Measurements from ENCODE around the gene TNFRSF19. TPM values are rescaled to one million over a fixed set of nuclear protein-coding genes. Genes with fewer than 3 reads are reported as not detected.
A peak's percentile ranks its signal among the peaks of the same experiment; 100 is the strongest.

Gene TNFRSF19
- polyA plus RNA-seq, 1 donor from 2014 or later, result 0.29 TPM

DNA sequence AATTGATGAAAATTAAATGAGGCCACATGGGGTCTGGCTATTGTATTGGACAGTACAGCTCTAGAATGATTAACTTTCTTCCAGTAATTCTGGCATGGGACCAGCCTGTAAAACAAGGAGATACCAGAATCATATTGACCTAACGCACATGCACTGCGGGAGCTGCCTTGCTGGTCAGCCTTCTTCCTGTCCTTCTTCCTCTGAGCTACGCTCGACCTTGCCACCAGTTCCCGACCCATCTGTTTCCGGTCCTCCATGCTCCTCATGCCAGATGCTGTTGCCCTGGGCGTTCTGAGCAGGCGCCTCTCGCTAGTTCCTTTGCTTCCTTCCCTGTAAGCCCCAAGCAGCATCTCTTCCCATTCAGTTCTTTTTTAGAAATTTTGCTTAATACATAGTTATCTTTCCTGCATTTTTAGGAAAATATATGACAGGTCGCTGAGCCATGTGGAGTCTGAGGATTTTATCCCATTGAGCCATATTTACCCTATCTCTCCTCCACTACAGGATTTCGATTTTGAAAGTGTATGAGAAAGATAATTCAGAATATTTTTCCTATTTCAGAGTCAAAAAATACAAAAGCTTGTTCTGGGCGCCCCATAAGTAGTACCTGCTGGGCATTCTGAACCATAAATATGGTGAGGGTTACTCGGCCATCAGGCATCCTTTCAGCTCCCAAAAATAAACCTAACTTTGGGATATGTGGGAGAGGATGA is 38.6 kb downstream of the TNFRSF19 start:
- H3K36me3 Mint-ChIP-seq, result no peaks in the 10 kb centered on the region
- peaks cover 0 to 4% (median 2%) of the 10 kb centered on the region in 3 donors for H3K9me3 Mint-ChIP-seq
- H3K4me1 Mint-ChIP-seq, result peaks cover 7 to 18% (median 17%) of the 10 kb centered on the region in 3 donors
- H3K4me3 Mint-ChIP-seq, result peak overlapping the region; percentile 52 to 88 (median 76)
- H3K27me3 Mint-ChIP-seq, result peaks cover 9% of the 10 kb centered on the region
- no peak overlapping the region for H3K27ac Mint-ChIP-seq

DNA sequence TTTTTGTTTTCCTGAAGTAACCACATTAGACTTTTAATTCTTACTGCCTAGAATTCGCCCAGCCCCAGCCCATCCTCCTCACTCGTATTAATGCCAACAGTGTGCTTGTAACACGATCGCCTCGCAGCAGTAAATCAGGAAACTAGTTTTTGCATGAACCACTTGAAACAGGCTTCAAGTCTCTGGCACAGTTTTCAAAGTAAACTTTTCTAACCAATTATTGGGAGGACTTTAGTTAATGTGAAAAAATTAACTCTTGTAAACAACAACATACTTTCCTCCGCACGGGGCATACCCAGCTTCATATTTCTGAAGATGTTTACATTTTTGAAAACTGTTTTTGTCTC is 39.2 kb downstream of the TNFRSF19 start:
- Mint-ChIP-seq H3K4me1 (peaks cover 7 to 18% (median 17%) of the 10 kb centered on the region in 3 donors), H3K9me3 (peaks cover 0 to 4% (median 2%) of the 10 kb centered on the region in 3 donors), H3K4me3 (peak overlapping the region; percentile 52 to 88 (median 76)), H3K36me3 (no peaks in the 10 kb centered on the region), H3K27me3 (peaks cover 6% of the 10 kb centered on the region), H3K27ac (no peak overlapping the region)

- H3K9me3 Mint-ChIP-seq, result peaks cover 0 to 4% (median 2%) of the 10 kb centered on the region in 3 donors
- no peaks in the 10 kb centered on the region for H3K36me3 Mint-ChIP-seq
- peak overlapping the region in 1 of 3 donors; percentile 25 for H3K27ac Mint-ChIP-seq
- H3K4me3 Mint-ChIP-seq, result peak overlapping the region; percentile 16 to 88 (median 68)
- peaks cover 5% of the 10 kb centered on the region for H3K27me3 Mint-ChIP-seq
- peaks cover 7 to 18% (median 17%) of the 10 kb centered on the region in 3 donors for H3K4me1 Mint-ChIP-seq
These were observed 39.8 kb downstream of the TNFRSF19 start for GRCh38 chr13:23609874-23610576.

GRCh38 chr13:23610966-23611491 is 40.8 kb downstream of the TNFRSF19 start:
- no peaks in the 10 kb centered on the region for H3K36me3 Mint-ChIP-seq
- peaks cover 5% of the 10 kb centered on the region for H3K27me3 Mint-ChIP-seq
- H3K4me3 Mint-ChIP-seq, result no peak overlapping the region
- peaks cover 7 to 18% (median 17%) of the 10 kb centered on the region in 3 donors for H3K4me1 Mint-ChIP-seq
- H3K9me3 Mint-ChIP-seq, result peaks cover 0 to 4% (median 2%) of the 10 kb centered on the region in 3 donors
- peak overlapping the region in 1 of 3 donors; percentile 8 for H3K27ac Mint-ChIP-seq

DNA sequence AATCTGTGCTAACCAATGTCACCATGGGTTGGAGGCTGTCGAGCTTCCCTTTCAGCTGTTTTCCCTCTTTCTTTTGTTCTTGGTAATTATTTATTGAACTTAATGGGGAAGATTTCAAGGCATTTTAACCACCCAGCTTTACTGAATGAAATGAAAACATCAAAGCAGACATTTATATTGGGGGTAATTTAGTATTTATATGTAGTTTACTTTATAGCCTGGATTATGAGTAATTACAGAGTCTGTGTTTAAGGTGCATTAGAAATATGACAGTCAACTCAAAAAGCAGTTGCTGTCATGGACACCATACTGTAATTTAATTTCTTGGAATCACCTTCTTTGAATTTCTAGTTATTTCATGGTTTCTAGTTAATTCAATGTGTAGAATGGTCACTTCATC is 42.0 kb downstream of the TNFRSF19 start:
- Mint-ChIP-seq H3K27me3 (peaks cover 9% of the 10 kb centered on the region), H3K27ac (no peak overlapping the region), H3K4me3 (peak overlapping the region in 1 of 4 donors; percentile 43), H3K36me3 (no peaks in the 10 kb centered on the region), H3K4me1 (peaks cover 7 to 18% (median 17%) of the 10 kb centered on the region in 3 donors), H3K9me3 (peaks cover 0 to 4% (median 2%) of the 10 kb centered on the region in 3 donors)

- Mint-ChIP-seq H3K27me3 (peaks cover 12% of the 10 kb centered on the region), H3K9me3 (peaks cover 0 to 4% (median 2%) of the 10 kb centered on the region in 3 donors), H3K4me1 (peaks cover 7 to 18% (median 17%) of the 10 kb centered on the region in 3 donors), H3K27ac (no peak overlapping the region), H3K36me3 (no peaks in the 10 kb centered on the region), H3K4me3 (no peak overlapping the region)
These were observed 42.5 kb downstream of the TNFRSF19 start for GRCh38 chr13:23612731-23613130.

- Mint-ChIP-seq H3K4me3 (no peak overlapping the region), H3K27me3 (peaks cover 12% of the 10 kb centered on the region), H3K36me3 (no peaks in the 10 kb centered on the region), H3K4me1 (peaks cover 7 to 18% (median 17%) of the 10 kb centered on the region in 3 donors), H3K9me3 (peaks cover 0 to 4% (median 2%) of the 10 kb centered on the region in 3 donors), H3K27ac (no peak overlapping the region)
These were observed 43.4 kb downstream of the TNFRSF19 start for GRCh38 chr13:23613596-23613995.

GRCh38 chr13:23615395-23616081 is 45.3 kb downstream of the TNFRSF19 start:
- Mint-ChIP-seq H3K9me3 (peaks cover 0 to 3% (median 2%) of the 10 kb centered on the region in 3 donors), H3K27me3 (peaks cover 7% of the 10 kb centered on the region), H3K4me3 (no peak overlapping the region), H3K36me3 (no peaks in the 10 kb centered on the region), H3K4me1 (peaks cover 0 to 3% (median 0%) of the 10 kb centered on the region in 3 donors), H3K27ac (no peak overlapping the region)

GRCh38 chr13:23616228-23616627 is 46.0 kb downstream of the TNFRSF19 start:
- peaks cover 7% of the 10 kb centered on the region for H3K27me3 Mint-ChIP-seq
- peaks cover 0 to 3% (median 0%) of the 10 kb centered on the region in 3 donors for H3K9me3 Mint-ChIP-seq
- no peaks in the 10 kb centered on the region for H3K36me3 Mint-ChIP-seq
- no peak overlapping the region for H3K4me3 Mint-ChIP-seq
- H3K4me1 Mint-ChIP-seq, result no peaks in the 10 kb centered on the region
- H3K27ac Mint-ChIP-seq, result no peak overlapping the region

DNA sequence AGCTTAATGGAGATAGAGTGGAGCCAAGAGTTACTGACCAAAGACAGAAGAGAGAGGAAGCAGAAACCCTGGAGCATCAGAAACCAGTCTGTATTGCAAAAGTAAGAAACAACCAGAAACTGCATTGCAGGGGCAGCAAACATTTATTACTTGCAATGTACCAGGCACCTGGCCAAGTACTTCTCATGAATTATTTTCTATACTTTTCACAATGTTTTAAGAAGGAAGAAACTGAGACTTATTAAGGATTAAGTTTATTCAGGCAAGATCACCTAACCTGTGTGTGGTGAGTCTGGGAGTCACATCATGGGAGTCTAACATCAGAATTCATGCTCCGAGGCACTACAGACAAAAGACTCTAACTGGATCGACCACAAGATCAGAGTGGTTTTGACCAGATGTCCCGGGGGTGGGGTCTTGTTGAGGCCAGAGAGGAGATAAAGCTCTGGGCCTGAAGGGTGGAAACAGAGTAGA is 47.4 kb downstream of the TNFRSF19 start:
- H3K36me3 Mint-ChIP-seq, result no peaks in the 10 kb centered on the region
- H3K4me3 Mint-ChIP-seq, result no peak overlapping the region
- no peaks in the 10 kb centered on the region for H3K4me1 Mint-ChIP-seq
- H3K9me3 Mint-ChIP-seq, result no peaks in the 10 kb centered on the region
- H3K27ac Mint-ChIP-seq, result no peak overlapping the region
- H3K27me3 Mint-ChIP-seq, result peaks cover 7% of the 10 kb centered on the region

DNA sequence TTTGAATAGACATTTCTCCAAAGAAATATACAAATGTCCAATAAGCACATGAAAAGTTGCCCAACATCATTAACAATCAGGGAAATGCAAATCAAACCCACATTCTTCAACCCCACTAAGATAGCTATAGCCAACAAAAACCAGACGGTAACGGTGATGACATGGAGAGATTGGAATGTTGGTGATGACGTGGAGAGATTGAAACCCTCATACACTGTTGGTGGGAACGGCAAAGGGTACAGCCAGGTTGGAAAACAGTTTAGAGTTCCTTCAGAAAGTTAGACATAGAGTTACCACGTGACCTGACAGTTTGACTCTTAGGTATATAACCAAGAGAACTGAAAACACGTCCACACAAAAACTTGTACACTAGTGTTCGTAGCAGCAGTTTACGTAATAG is 48.1 kb downstream of the TNFRSF19 start:
- Mint-ChIP-seq H3K36me3 (no peaks in the 10 kb centered on the region), H3K27me3 (peaks cover 7% of the 10 kb centered on the region), H3K9me3 (no peaks in the 10 kb centered on the region), H3K4me3 (no peak overlapping the region), H3K4me1 (no peaks in the 10 kb centered on the region), H3K27ac (no peak overlapping the region)

- no peak overlapping the region for H3K4me3 Mint-ChIP-seq
- H3K36me3 Mint-ChIP-seq, result no peaks in the 10 kb centered on the region
- no peaks in the 10 kb centered on the region for H3K9me3 Mint-ChIP-seq
- H3K27ac Mint-ChIP-seq, result peak overlapping the region in 1 of 3 donors; percentile 34
- H3K4me1 Mint-ChIP-seq, result no peaks in the 10 kb centered on the region
- H3K27me3 Mint-ChIP-seq, result peaks cover 7% of the 10 kb centered on the region
These were observed 49.0 kb downstream of the TNFRSF19 start for GRCh38 chr13:23619068-23619855.

DNA sequence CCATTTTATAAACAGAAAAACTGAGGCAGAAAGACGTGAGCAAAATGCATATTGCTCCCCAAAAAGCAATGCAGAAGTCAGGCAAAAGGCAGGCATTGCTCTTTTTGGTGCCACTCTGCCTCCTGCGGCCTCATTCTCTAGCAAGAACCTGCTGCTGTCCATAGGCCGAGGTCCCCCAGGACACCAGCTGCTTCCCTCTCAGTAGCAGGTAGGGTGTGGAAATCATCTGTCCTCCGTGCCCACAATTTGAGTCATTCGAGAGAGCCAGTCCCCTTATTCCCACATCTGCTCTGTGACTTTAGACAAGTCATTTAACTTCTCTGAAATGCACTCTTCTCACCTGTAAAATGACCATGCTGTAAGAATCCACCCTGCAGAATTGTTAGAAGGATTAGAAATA is 50.0 kb downstream of the TNFRSF19 start:
- H3K27me3 Mint-ChIP-seq, result peaks cover 7% of the 10 kb centered on the region
- H3K9me3 Mint-ChIP-seq, result no peaks in the 10 kb centered on the region
- no peak overlapping the region for H3K27ac Mint-ChIP-seq
- no peaks in the 10 kb centered on the region for H3K36me3 Mint-ChIP-seq
- no peak overlapping the region for H3K4me3 Mint-ChIP-seq
- H3K4me1 Mint-ChIP-seq, result no peaks in the 10 kb centered on the region

- Mint-ChIP-seq H3K27me3 (peaks cover 7% of the 10 kb centered on the region), H3K36me3 (no peaks in the 10 kb centered on the region), H3K4me3 (no peak overlapping the region), H3K4me1 (no peaks in the 10 kb centered on the region), H3K27ac (no peak overlapping the region), H3K9me3 (no peaks in the 10 kb centered on the region)
These were observed 50.6 kb downstream of the TNFRSF19 start for GRCh38 chr13:23620613-23621315.
